ENCODE data around the gene PER2. TPM values are rescaled to one million over a fixed set of nuclear protein-coding genes. Genes with fewer than 3 reads are reported as not detected.
A peak's percentile ranks its signal among the peaks of the same experiment; 100 is the strongest.

The PER2 gene
- total and polyA plus RNA-seq, 5 experiments from 2014 or later: 4.0 to 11.1 (median 6.5) TPM

- Mint-ChIP-seq H3K27ac (no peak overlapping the region), H3K36me3 (peaks cover 0 to 15% (median 3%) of the 10 kb centered on the region in 3 donors), H3K9me3 (no peaks in the 10 kb centered on the region), H3K4me3 (no peak overlapping the region), H3K4me1 (peaks cover 13 to 35% (median 21%) of the 10 kb centered on the region in 4 donors), H3K27me3 (no peaks in the 10 kb centered on the region)
- DNase-seq (no peak), ATAC-seq (no peak)
- POLR2A ChIA-PET: no interaction called here
Measured at GRCh38 chr2:238225911-238226697, 62.3 kb downstream of the PER2 start.

GRCh38 chr2:238225121-238225520, 63.3 kb downstream of the PER2 start:
- Mint-ChIP-seq H3K36me3 (peaks cover 0 to 15% (median 3%) of the 10 kb centered on the region in 3 donors), H3K27ac (no peak overlapping the region), H3K9me3 (no peaks in the 10 kb centered on the region), H3K4me3 (no peak overlapping the region), H3K27me3 (no peaks in the 10 kb centered on the region), H3K4me1 (peaks cover 8 to 25% (median 12%) of the 10 kb centered on the region in 4 donors)
- DNase-seq (no peak), ATAC-seq (no peak)
- POLR2A ChIA-PET: no interaction called here

- no peak for ATAC-seq
- POLR2A ChIA-PET: no interaction called here
- Mint-ChIP-seq H3K27ac (no peak overlapping the region), H3K27me3 (no peaks in the 10 kb centered on the region), H3K36me3 (peaks cover 0 to 15% (median 3%) of the 10 kb centered on the region in 3 donors), H3K9me3 (no peaks in the 10 kb centered on the region), H3K4me3 (no peak overlapping the region), H3K4me1 (peaks cover 6 to 20% (median 9%) of the 10 kb centered on the region in 4 donors)
- no peak for DNase-seq
Measured at GRCh38 chr2:238224356-238225035, 63.9 kb downstream of the PER2 start.

- Mint-ChIP-seq H3K36me3 (peaks cover 0 to 10% (median 0%) of the 10 kb centered on the region in 3 donors), H3K4me3 (peak overlapping the region in 4 of 10 donors; percentile 38 to 58 (median 50)), H3K27ac (peak overlapping the region in 1 of 10 donors; percentile 59), H3K4me1 (no peaks in the 10 kb centered on the region), H3K9me3 (no peaks in the 10 kb centered on the region), H3K27me3 (peaks cover 0 to 4% (median 0%) of the 10 kb centered on the region in 5 donors)
- DNase-seq (no peak), ATAC-seq (peak in 1 of 2 donors; percentile 89)
- POLR2A ChIA-PET: interaction anchor here (0.7 kb wide), 1 partner anchor 1683 kb away, joined by 3 read pairs; no protein-coding TSS in a partner anchor
Measured at GRCh38 chr2:238220892-238221521, 67.4 kb downstream of the PER2 start.

- Mint-ChIP-seq H3K9me3 (no peaks in the 10 kb centered on the region), H3K27me3 (peaks cover under 1 to 5% (median 3%) of the 10 kb centered on the region in 5 donors), H3K36me3 (peaks cover 0 to 8% (median 0%) of the 10 kb centered on the region in 3 donors), H3K4me1 (no peaks in the 10 kb centered on the region), H3K27ac (peak overlapping the region in 1 of 10 donors; percentile 40), H3K4me3 (peak overlapping the region in 4 of 10 donors; percentile 15 to 58 (median 43))
- DNase-seq (no peak), ATAC-seq (peak in 1 of 2 donors; percentile 53)
- POLR2A ChIA-PET: no interaction called here
Measured at GRCh38 chr2:238220274-238220891, 68.0 kb downstream of the PER2 start.

- H3K4me1 Mint-ChIP-seq: no peaks in the 10 kb centered on the region
- no peak overlapping the region for H3K4me3 Mint-ChIP-seq
- POLR2A ChIA-PET: interaction anchor here (1.3 kb wide), 1 partner anchor 13 kb away, joined by 4 read pairs; no protein-coding TSS in a partner anchor
- peaks cover 11 to 25% (median 23%) of the 10 kb centered on the region in 5 donors for H3K27me3 Mint-ChIP-seq
- DNase-seq (no peak), ATAC-seq (no peak)
- no peak overlapping the region for H3K27ac Mint-ChIP-seq
- peaks cover 0 to 2% (median 0%) of the 10 kb centered on the region in 9 donors for H3K9me3 Mint-ChIP-seq
- peaks cover 0 to 6% (median 2%) of the 10 kb centered on the region in 3 donors for H3K36me3 Mint-ChIP-seq
Measured at GRCh38 chr2:238216651-238217184, 71.7 kb downstream of the PER2 start.

- H3K27me3 Mint-ChIP-seq: peaks cover 0 to 4% (median 0%) of the 10 kb centered on the region in 5 donors
- no peak overlapping the region for H3K27ac Mint-ChIP-seq
- no peaks in the 10 kb centered on the region for H3K36me3 Mint-ChIP-seq
- DNase-seq: no peak
- POLR2A ChIA-PET: no interaction called here
- no peak overlapping the region for H3K4me3 Mint-ChIP-seq
- no peaks in the 10 kb centered on the region for H3K9me3 Mint-ChIP-seq
- H3K4me1 Mint-ChIP-seq: peaks cover 6 to 18% (median 12%) of the 10 kb centered on the region in 4 donors
- no peak for ATAC-seq
Measured at GRCh38 chr2:238207006-238207405, 81.4 kb downstream of the PER2 start.

GRCh38 chr2:238203973-238204683, 84.3 kb downstream of the PER2 start:
- no peak for ATAC-seq

GRCh38 chr2:238203094-238203972, 85.1 kb downstream of the PER2 start, which contains the start of gene ILKAP:
Gene ILKAP, minus strand, starts transcription at chr2:238203695. Its CDS starts 142 bp downstream, at chr2:238203553.
- peak within 1 kb of the TSS; percentile 84 to 97 (median 92) for H3K27ac Mint-ChIP-seq
- peak; percentile 83 to 98 (median 90) for DNase-seq
- H3K27me3 Mint-ChIP-seq: no peaks in the 10 kb centered on the region
- peak; percentile 96 for ATAC-seq
- peak within 1 kb of the TSS; percentile 80 to 95 (median 88) for H3K4me3 Mint-ChIP-seq
- H3K9me3 Mint-ChIP-seq: no peaks in the 10 kb centered on the region
- H3K4me1 Mint-ChIP-seq: peaks cover 21 to 53% (median 44%) of the 10 kb centered on the region in 4 donors
- POLR2A ChIA-PET: interaction anchor here (0.7 to 3.0 kb wide), 9 partner anchors 14 to 142 kb away, joined by 3 to 17 read pairs (median 4); partner anchors contain the start of genes HES6 and SCLY
- H3K36me3 Mint-ChIP-seq: peaks cover 0 to 16% (median 0%) of the 10 kb centered on the region in 3 donors

More at GRCh38 chr2:238203973-238204683, 84.3 kb downstream of the PER2 start:
- peaks cover 18 to 45% (median 39%) of the 10 kb centered on the region in 4 donors for H3K4me1 Mint-ChIP-seq
- H3K27ac Mint-ChIP-seq: peak overlapping the region; percentile 78 to 97 (median 92)
- POLR2A ChIA-PET: interaction anchor here (0.5 to 3.0 kb wide), 8 partner anchors 13 to 254 kb away, joined by 3 to 17 read pairs (median 4); partner anchors contain the start of gene HES6
- no peaks in the 10 kb centered on the region for H3K9me3 Mint-ChIP-seq
- no peaks in the 10 kb centered on the region for H3K27me3 Mint-ChIP-seq
- peak overlapping the region; percentile 55 to 95 (median 84) for H3K4me3 Mint-ChIP-seq
- H3K36me3 Mint-ChIP-seq: peaks cover 0 to 13% (median 0%) of the 10 kb centered on the region in 3 donors
- no peak for DNase-seq

- Mint-ChIP-seq H3K4me1 (peaks cover 25 to 62% (median 50%) of the 10 kb centered on the region in 4 donors), H3K27ac (peak overlapping the region; percentile 83 to 96 (median 92)), H3K4me3 (peak overlapping the region; percentile 80 to 95 (median 88)), H3K27me3 (no peaks in the 10 kb centered on the region), H3K9me3 (no peaks in the 10 kb centered on the region), H3K36me3 (peaks cover 0 to 16% (median 0%) of the 10 kb centered on the region in 3 donors)
- DNase-seq (peak in 6 of 10 donors; percentile 3 to 40 (median 22)), ATAC-seq (peak in 1 of 2 donors; percentile 14)
- POLR2A ChIA-PET: interaction anchor here (0.6 to 3.0 kb wide), 7 partner anchors 9 to 201 kb away, joined by 3 to 17 read pairs (median 5); partner anchors contain the start of genes HES6 and SCLY
Measured at GRCh38 chr2:238202326-238203093, 85.9 kb downstream of the PER2 start.

All from naive thymus-derived CD8-positive, alpha-beta T cell (primary cell).